ENCODE measurements around the gene ABO.

GRCh38 chr9:133322701-133323100 lies 47.7 kb upstream of the ABO start:
- no peak for TF ChIP-seq GABPA (IDR thresholded peaks at IDR 0.05 in 1 of 2, conservative IDR thresholded peaks at IDR 0.05 in 1 of 2)
- TF ChIP-seq CTCF (IDR thresholded peaks at IDR 0.05; ENCODE audit: low read depth, low read length, missing input control) = no peak
- no peak for TF ChIP-seq HNF4A (conservative IDR thresholded peaks at IDR 0.05)
- no peak for TF ChIP-seq REST (IDR thresholded peaks at IDR 0.05)
- no peak for TF ChIP-seq SP1 (IDR thresholded peaks at IDR 0.05)
- no peak for TF ChIP-seq JUND (IDR thresholded peaks at IDR 0.05)
- no peak for TF ChIP-seq ATF3 (IDR thresholded peaks at IDR 0.05)
- TF ChIP-seq EGR1 (IDR thresholded peaks at IDR 0.05; ENCODE audit: low read depth in 2 of 2) = no peak
- TF ChIP-seq YY1 (IDR thresholded peaks at IDR 0.05) = no peak
- no peak for TF ChIP-seq RXRA (IDR thresholded peaks at IDR 0.05)
- no peak for TF ChIP-seq TAF1 (conservative IDR thresholded peaks at IDR 0.05)
